GM10847 (cell line): Measurements from ENCODE around the gene RAX2.

ENCODE experiments used
- POLR2A ChIP-seq: IDR thresholded peaks from 2 replicates; pipeline ENCODE4 v1.6.1; 2011; ENCODE audit not compliant: insufficient read length; ENCODE audit errors: extremely low read depth

Gene RAX2

DNA sequence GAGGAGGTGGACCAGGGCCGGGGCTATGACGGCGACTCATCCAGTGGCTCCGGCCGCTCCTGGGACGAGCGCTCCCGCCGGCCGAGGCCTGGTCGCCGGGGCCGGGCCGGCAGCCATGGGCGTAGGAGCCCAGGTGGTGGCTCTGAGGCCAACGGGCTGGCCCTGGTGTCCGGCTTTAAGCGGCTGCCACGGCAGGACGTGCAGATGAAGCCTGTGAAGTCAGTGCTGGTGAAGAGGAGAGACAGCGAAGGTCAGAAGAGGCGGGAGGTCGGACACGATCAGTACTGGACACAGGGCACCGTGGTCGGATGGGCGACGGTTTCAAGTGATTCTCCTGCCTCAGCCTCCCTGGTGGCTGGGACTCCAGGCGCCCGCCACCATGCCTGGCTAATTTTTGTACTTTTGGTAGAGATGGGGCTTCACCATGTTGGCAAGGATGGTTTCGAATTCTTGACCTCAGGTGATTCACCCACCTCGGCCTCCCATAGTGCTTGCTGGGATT, 41.5 kb downstream of the RAX2 start:
- TF ChIP-seq POLR2A: no peak

DNA sequence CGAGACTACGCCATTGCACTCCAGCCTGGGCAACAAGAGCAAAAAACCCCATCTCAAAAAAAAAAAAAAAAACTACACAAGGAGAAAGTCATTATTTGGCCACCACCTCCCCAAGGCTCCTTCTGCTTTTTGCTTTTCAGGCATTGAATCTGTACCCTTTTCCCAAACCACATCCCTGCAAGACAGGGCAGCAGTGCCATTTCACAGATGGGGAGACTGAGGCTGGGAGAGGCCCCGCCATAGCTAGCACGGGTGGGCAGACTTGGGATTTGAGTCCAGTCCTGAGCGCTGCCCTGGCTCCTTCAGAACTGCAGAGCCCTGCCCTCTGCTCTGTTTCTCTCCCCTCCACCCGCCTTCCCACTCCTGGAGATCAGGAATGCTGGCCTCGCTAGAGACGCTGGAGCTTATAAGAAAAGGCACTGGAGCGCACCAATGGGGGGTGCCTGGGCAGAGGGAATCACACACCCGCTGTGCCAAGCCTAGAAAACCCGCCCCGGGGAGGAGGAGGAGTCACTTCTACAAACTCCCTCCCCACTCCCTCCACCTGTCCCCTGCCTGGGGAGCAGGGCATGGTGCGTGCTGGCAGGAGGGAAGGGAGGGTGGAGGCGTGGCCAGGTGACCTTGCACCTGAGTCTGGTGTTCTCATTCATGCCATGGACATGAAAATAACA, 46.3 kb downstream of the RAX2 start:
- TF ChIP-seq POLR2A: no peak

DNA sequence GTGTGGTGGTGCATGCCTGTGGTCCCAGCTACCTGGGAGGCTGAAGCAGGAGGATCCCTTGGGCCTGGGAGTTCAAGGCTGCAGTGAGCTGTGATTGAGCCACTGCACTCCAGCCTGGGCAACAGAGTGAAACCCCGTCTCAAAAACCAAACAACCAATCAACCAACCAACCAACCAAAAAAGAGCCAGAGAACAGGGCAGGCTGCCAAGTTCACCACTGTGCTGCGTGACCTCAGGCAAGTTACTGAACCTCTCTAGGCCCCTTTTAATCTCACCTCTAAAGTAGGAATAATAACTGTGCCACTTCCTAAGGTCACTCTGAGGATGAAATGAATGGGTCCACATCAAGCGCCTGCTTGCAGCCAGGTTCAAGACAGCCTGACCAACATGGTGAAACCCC, 46.9 kb downstream of the RAX2 start:
- no peak for TF ChIP-seq POLR2A

DNA sequence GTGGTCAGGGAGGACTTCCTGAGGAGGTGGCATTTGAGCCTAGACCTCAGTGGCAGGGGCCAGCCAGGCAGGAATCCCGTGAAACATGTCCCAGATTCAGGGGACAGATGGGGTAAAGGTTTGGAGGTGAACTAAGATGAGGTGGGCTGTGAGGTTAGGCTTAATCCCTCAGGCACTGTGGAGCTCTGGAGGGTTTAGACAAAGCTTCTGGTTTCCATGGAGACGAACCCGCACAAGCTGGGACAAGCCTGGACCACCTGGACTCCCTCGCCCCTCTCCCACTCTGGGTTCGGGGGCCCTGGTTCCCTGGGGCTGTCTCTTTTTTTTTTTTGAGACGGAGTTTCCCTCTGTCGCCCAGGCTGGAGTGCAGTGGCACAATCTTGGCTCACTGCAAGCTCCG, 48.1 kb downstream of the RAX2 start:
- TF ChIP-seq POLR2A: no peak

DNA sequence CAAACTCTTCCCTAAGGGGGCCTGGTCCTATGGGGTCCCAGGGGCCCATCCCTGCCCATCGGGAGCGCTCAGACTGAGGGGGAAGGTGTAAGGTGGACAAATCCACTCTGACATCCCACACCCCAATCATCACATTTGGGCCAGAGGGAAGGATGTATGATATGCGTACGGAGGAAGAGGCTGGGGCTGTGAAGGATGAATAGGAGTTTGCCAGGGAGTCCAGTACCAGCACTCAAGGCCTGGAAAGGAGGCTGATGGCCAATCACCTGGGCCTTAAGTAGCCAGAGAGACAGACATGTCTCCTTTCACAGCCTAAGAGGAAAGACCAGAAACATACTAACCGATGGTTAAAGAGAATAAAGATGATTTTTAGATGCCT, 48.9 kb downstream of the RAX2 start:
- no peak for TF ChIP-seq POLR2A

DNA sequence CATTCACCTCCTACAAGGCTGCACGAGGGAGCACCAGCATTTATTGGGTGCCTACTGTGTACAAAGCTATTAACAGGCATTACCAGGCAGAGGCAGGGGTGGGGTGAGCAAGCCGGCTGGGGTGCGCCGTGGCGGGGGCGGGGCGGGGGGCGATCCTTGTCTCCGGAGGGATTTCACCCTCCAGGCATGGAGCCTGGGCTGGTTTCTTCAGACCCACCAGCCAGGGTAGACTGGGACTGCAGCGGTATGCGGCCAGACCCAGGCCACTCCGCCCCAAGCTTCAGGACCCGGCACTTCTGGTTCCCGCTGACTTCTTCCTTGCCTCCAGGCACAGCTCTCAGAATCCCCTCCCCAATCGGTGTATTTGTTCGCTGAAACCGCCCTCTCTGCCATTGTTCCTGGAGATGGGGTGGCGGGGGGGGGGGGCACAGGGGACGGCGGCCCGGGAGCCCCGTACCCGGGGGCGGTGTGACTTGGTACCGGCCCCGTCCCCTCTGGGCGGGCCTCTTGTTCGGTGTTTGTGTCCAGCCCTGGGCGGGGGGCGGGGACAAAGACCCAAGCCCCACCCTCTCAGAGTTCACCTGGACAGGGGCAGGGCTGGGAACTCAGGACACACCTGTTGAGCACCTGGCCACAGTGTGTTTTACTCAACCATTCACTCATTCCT, 49.5 kb downstream of the RAX2 start:
- TF ChIP-seq POLR2A: no peak

DNA sequence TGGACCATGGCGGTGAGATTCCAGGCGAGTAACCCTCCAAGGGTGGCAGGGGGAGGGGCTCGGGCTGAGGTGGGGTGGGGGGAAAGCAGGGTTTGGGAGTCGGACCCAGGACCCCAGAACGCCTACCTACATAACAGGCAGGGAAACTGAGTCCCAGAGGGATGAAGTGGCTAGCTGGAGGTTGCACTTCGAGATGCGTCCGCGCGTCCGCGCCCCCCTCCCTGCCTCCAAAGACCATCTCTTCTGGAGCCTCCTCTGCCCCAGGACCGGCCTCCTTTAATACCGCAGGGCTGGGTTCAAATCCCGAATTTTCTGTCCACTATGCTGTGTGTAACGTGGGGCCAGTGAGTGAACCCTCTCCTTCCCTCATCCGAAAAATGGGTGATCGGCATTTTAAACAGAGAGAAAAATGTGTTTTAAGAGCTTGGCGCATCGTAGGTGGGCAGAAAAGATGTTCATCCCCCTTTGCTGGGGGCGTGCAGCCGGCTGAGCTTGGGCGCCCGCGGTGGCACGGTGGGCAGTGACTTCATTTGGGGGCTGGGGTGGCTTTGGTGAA, 50.1 kb downstream of the RAX2 start:
- TF ChIP-seq POLR2A: no peak

DNA sequence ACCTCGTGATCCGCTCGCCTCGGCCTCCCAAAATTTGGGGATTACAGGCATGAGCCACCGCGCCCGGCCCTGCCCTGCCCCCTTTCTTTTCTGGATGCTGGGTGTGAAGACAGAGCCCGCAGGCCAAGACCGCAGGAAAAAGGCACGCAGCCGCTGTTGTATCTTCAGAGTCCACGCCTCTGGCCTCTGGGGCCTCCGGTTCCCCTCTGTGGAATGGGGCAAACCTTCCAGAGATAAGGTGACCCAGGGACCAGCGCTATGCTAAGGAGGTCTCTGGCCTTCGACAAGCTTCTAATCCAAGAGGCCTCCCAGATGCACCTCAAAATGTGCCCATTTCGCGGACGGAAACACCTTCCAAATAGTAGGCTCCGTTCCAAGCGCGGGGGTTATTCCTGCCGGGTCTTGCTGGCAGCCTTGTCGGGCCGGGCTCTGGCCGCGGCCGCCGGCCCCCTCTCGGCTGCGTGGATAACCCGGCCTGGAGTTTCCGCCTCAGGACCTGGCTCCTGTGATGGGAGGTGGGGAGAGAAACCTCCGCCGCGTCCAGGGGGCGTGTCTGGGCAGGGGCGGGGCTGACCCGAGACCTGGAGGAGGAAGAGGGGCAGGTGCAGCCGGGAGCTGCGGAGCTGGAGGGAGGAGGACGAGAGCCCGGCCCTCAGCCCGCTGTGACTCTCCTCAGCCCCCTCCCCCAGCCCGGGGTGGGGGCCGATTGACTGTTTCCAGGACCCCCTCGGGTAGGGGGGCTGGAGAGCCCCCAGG, 50.7 kb downstream of the RAX2 start:
- no peak for TF ChIP-seq POLR2A

DNA sequence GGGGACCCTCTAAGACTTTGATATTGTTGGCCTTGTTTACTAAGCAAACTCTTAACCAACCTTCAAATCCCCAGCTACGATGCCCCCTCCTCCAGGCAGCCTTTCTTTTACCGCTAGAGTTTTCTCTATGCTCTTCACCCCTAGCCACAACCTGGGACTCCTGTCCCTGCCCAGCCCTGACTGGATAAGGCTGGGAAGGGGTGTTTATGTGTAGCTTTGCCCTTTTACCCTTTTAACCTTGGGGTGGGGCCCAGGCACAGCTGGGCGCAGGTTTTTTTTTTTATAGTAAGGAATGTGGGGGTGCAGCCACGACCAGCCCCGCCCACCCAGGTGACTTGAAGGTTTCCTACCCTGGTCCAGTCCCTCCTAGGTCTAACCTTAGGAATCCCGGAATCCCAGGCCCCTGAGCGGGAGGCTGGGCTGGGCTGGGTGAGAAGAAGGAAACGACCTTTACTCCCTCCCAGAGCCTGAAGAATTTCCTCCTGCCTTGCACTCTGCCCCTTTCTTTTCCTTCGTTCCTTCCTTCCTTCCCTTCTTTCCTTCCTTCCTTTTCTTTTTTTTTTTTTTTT, 51.6 kb downstream of the RAX2 start:
- TF ChIP-seq POLR2A: no peak

DNA sequence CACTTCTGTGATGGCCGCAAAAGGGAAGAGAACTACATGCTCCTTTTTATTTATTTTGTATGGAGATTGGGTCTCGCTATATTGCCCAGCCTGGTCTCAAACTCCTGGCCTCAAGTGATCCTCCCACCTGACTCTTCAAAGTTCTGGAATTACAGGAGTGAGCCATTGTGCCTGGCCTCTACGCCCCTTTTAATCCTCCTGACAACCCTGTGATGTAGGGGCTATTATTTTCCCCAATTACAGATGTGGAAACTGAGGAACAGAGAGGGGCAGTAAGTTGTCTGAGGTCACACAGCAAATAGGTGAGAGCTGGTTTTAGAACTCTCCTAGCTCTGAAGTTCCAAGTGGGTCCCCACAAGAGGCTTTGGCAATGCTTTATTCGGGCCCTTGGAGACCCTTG, 52.2 kb downstream of the RAX2 start:
- TF ChIP-seq POLR2A: no peak
